DND-41 (cell line): ENCODE results near the gene SOX4.

Experiments
- EZH2 ChIP-seq: IDR thresholded peaks from 3 replicates; pipeline ENCODE4 v1.6.1; 2012; ENCODE audit warnings: borderline replicate concordance, low read depth, mild to moderate bottlenecking, moderate library complexity, low read length, inconsistent platforms; ENCODE audit not compliant: severe bottlenecking
- TF ChIP-seq, protein P1 (sequence below): IDR thresholded peaks from 2 replicates; pipeline ENCODE4 v1.5.1; 2012; ENCODE audit warnings: borderline replicate concordance, low read length, moderate library complexity, mild to moderate bottlenecking; ENCODE audit not compliant: poor library complexity, severe bottlenecking; ENCODE audit errors: extremely low read depth

DNA sequence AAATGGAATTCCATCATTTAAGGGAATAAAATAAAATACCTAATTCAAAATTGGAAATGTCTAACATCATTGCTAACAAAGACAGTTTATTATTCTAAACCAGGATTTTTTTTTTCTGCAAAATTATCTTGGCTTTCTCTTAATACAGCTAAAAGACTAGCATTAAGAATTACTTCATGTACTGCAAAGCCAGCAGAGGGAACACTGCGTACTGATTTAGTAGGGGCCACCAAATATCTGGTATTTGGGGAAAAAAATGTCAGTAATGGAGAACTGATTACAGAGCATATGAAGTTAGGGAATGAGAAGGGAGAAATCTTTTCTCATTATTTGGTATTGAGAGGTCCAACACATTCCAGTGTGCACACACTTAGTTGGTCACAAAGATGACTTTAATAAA, 3.2 kb upstream of the SOX4 start:
- TF ChIP-seq, protein P1, sequence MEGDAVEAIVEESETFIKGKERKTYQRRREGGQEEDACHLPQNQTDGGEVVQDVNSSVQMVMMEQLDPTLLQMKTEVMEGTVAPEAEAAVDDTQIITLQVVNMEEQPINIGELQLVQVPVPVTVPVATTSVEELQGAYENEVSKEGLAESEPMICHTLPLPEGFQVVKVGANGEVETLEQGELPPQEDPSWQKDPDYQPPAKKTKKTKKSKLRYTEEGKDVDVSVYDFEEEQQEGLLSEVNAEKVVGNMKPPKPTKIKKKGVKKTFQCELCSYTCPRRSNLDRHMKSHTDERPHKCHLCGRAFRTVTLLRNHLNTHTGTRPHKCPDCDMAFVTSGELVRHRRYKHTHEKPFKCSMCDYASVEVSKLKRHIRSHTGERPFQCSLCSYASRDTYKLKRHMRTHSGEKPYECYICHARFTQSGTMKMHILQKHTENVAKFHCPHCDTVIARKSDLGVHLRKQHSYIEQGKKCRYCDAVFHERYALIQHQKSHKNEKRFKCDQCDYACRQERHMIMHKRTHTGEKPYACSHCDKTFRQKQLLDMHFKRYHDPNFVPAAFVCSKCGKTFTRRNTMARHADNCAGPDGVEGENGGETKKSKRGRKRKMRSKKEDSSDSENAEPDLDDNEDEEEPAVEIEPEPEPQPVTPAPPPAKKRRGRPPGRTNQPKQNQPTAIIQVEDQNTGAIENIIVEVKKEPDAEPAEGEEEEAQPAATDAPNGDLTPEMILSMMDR, result no peak
- no peak for TF ChIP-seq EZH2
